Parathyroid adenoma (tissue), 2 donors: ENCODE results near the gene JPH3.
"Not testable (repeated sequence)": the region's sequence is repeated elsewhere in the genome, so short reads cannot be mapped to it uniquely, and the experiment has no call there.

ENCODE experiments used
- H2AFZ ChIP-seq: fragments of 300-600 bp; sonication (generic); one replicate; pipeline ENCODE4 v1.7.0; 2017; ENCODE audit warnings: antibody characterized with exemption, mild to moderate bottlenecking
- H3K27ac ChIP-seq: fragments of 300-600 bp; sonication (generic); one replicate; pipeline ENCODE4 v1.7.0; 2017
- H3K27me3 ChIP-seq: fragments of 300-600 bp; sonication (generic); one replicate; pipeline ENCODE4 v1.7.0; 2017; ENCODE audit warnings: low read length; ENCODE audit not compliant: control insufficient read depth, insufficient read depth
- H3K36me3 ChIP-seq: fragments of 300-600 bp; sonication (generic); one replicate; pipeline ENCODE4 v1.7.0; 2017; ENCODE audit warnings: low read length; ENCODE audit not compliant: control insufficient read depth, insufficient read depth
- H3K4me1 ChIP-seq: fragments of 300-600 bp; sonication (generic); one replicate; pipeline ENCODE4 v1.7.0; 2017; ENCODE audit warnings: control low read depth
- H3K4me2 ChIP-seq: fragments of 300-600 bp; sonication (generic); one replicate; pipeline ENCODE4 v1.7.0; 2017; ENCODE audit warnings: low read length
- H3K4me3 ChIP-seq: fragments of 300-600 bp; sonication (generic); one replicate; pipeline ENCODE4 v1.7.0; 2017; ENCODE audit warnings: low read depth, low read length
- H3K79me2 ChIP-seq: fragments of 300-600 bp; sonication (generic); one replicate; pipeline ENCODE4 v1.7.0; 2017; ENCODE audit warnings: control low read depth
- H3K9ac ChIP-seq: fragments of 300-600 bp; sonication (generic); one replicate; pipeline ENCODE4 v1.7.0; 2017; ENCODE audit warnings: mild to moderate bottlenecking
- H3K9me3 ChIP-seq: fragments of 300-600 bp; sonication (generic); one replicate; pipeline ENCODE4 v1.7.0; 2017; ENCODE audit warnings: low read length; ENCODE audit not compliant: control insufficient read depth
- CTCF ChIP-seq: fragments of 300-600 bp; sonication (generic); IDR thresholded peaks from one replicate; pipeline ENCODE4 v1.7.0; 2017; ENCODE audit warnings: antibody characterized with exemption, mild to moderate bottlenecking
- donor health status: primary hyperparathyroidism.

The JPH3 gene

GRCh38 chr16:87680272-87680644, 78.0 kb downstream of the JPH3 start:
- H3K4me3 ChIP-seq: no peak overlapping the region
- no peaks in the 10 kb centered on the region for H3K36me3 ChIP-seq
- no peaks in the 10 kb centered on the region for H3K9me3 ChIP-seq
- H3K9ac ChIP-seq: no peak overlapping the region
- no peak overlapping the region for H2AFZ ChIP-seq
- H3K27ac ChIP-seq: no peak overlapping the region
- H3K27me3 ChIP-seq: no peaks in the 10 kb centered on the region
- H3K4me1 ChIP-seq: no peaks in the 10 kb centered on the region
- H3K79me2 ChIP-seq: no peaks in the 10 kb centered on the region
- H3K4me2 ChIP-seq: no peak overlapping the region
- TF ChIP-seq CTCF: no peak

GRCh38 chr16:87681051-87681602, 78.8 kb downstream of the JPH3 start:
- not testable (repeated sequence) for H3K36me3 ChIP-seq, H3K27me3 ChIP-seq, H3K79me2 ChIP-seq, H3K27ac ChIP-seq, H3K4me3 ChIP-seq, H3K9me3 ChIP-seq, H3K9ac ChIP-seq, H2AFZ ChIP-seq, H3K4me1 ChIP-seq, H3K4me2 ChIP-seq

- Histone ChIP-seq H2AFZ (no peak overlapping the region), H3K36me3 (no peaks in the 10 kb centered on the region), H3K27ac (no peak overlapping the region), H3K27me3 (no peaks in the 10 kb centered on the region), H3K4me1 (no peaks in the 10 kb centered on the region), H3K4me3 (no peak overlapping the region), H3K79me2 (no peaks in the 10 kb centered on the region), H3K9me3 (no peaks in the 10 kb centered on the region), H3K4me2 (no peak overlapping the region), H3K9ac (no peak overlapping the region)
- TF ChIP-seq CTCF: no peak
Observed at GRCh38 chr16:87681981-87682570, 79.8 kb downstream of the JPH3 start.

GRCh38 chr16:87682852-87683399, 80.6 kb downstream of the JPH3 start:
- no peak overlapping the region for H3K27ac ChIP-seq
- TF ChIP-seq CTCF: no peak
- no peak overlapping the region for H2AFZ ChIP-seq
- no peak overlapping the region for H3K4me2 ChIP-seq
- no peaks in the 10 kb centered on the region for H3K9me3 ChIP-seq
- no peaks in the 10 kb centered on the region for H3K79me2 ChIP-seq
- no peaks in the 10 kb centered on the region for H3K27me3 ChIP-seq
- no peak overlapping the region for H3K4me3 ChIP-seq
- no peaks in the 10 kb centered on the region for H3K4me1 ChIP-seq
- no peak overlapping the region for H3K9ac ChIP-seq
- H3K36me3 ChIP-seq: no peaks in the 10 kb centered on the region

GRCh38 chr16:87684106-87684677, 81.9 kb downstream of the JPH3 start:
- H3K4me3 ChIP-seq: no peak overlapping the region
- no peak for TF ChIP-seq CTCF

More at GRCh38 chr16:87684106-87684677, 81.9 kb downstream of the JPH3 start:
- H3K36me3 ChIP-seq: no peaks in the 10 kb centered on the region
- H3K4me1 ChIP-seq: no peaks in the 10 kb centered on the region
- H3K79me2 ChIP-seq: no peaks in the 10 kb centered on the region
- no peaks in the 10 kb centered on the region for H3K27me3 ChIP-seq
- no peak overlapping the region for H3K9ac ChIP-seq
- no peak overlapping the region for H2AFZ ChIP-seq
- no peak overlapping the region for H3K4me2 ChIP-seq
- no peaks in the 10 kb centered on the region for H3K9me3 ChIP-seq
- no peak overlapping the region for H3K27ac ChIP-seq
